Measurements from ENCODE around the gene TRIM45.
"Not testable (repeated sequence)": the region's sequence is repeated elsewhere in the genome, so short reads cannot be mapped to it uniquely, and the experiment has no call there.

Gene TRIM45, protein sequence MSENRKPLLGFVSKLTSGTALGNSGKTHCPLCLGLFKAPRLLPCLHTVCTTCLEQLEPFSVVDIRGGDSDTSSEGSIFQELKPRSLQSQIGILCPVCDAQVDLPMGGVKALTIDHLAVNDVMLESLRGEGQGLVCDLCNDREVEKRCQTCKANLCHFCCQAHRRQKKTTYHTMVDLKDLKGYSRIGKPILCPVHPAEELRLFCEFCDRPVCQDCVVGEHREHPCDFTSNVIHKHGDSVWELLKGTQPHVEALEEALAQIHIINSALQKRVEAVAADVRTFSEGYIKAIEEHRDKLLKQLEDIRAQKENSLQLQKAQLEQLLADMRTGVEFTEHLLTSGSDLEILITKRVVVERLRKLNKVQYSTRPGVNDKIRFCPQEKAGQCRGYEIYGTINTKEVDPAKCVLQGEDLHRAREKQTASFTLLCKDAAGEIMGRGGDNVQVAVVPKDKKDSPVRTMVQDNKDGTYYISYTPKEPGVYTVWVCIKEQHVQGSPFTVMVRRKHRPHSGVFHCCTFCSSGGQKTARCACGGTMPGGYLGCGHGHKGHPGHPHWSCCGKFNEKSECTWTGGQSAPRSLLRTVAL

DNA sequence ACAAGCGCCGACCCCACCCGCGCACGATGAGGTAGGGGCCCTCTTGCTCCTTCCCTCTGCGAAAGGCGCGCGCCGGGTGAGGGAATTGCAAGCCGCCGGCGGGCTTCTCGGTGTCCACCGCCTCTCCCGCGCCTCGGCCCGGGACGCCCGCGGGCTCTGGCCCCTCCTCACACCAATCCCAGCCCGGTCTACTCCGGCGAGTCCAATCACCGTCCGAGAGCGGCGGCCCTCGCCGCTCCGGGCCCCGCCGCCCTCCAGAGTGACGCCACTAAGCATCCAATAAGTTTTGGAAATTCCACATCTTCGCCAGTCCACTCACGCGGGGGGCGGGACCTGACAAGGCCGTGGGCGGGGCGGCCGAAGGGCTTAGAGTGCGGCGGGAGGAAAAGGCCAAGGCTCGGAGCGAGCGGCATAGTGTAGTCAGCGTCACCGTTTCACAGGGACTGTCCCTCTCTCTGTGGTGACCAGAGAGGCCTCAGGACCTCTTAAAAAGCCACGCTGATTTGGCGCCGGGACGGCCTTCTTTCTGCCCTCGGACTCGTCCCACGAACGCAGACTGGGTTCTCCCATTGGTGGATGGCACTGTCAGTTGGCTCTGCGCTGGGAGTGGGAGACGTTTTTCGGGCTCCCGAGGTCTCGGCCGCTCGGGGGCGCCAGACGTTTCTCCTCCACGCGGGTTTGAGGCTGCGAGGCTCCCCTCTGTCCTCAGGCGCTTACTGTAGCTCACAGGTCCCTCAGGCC is at the start of gene TRIM45:
Gene TRIM45, minus strand, starts transcription at position 161 of the 741 bp plus-strand sequence. CDS start 548 bp downstream, outside the sequence.
- DNase-seq, result peak; percentile 89 to 93

DNA sequence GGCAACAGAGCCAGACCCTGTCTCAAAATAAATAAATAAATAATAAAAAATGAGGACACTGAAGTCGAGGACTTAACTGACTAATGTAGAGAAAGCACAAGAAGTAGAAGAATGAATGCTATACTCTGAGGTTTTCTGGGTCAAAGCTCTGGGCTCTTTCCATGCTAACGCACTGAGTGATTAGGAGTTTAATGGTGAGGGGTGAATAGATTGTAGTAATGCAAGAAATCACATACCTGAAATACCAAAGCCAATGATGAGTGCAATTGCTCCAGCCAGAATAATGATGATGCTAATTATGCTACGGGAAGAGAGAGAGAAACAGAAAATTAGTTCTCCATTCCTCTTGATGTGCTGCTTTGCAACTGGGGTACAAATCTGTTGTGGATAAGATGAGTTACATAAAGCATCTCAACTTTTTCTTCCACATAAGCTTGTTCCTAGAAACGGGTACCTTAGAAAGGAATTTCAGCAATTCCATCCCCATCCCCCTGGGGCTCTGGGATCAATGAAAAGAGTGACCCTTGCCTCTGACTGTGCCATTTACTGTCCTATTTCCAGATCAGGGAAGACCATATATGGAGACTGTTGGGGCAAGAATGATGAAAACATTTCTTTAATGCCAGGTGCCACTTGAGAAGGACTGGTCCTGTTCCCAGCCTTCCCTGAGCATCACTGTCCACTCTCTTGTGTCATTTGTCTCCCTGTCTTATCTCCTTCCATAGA is 48.5 kb upstream of the TRIM45 start:
- DNase-seq, result no peak

DNA sequence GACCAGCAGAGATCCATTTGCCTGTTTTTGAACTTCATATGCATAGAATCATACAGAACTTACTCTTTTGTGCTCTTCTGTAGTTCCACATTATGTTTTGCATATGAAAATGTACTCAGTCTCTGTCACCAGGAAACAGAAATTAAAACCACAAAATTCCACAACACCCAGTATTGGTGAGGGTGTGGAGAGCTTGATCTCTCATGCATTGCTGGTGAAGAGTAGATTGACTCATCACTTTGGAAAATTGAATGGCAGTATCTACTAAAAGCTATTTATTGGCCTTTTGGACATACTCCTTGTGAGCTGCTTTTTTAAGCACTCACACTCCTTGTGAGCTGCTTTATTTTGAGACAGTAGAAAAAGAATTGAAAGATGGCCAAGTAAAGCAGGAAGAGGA is 45.9 kb upstream of the TRIM45 start:
- DNase-seq, result no peak

DNA sequence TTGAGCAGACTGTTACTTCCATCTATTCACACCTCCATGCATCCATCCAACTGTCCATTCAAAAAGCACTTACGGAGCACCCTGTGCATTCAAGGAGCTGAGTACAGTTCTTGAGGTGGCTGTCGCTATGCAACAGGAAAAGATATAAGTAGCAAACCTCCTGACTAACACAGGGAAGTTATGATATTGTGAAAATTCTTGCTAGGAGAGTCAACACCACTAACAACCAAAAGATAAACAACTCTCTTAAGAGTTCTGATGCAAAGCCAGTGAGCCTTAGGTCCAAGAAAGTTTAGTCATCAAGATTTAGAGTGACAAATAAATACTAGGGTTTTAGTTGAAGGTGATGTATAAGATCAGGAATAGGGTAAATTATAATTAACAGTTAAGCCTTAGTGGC is 44.5 kb upstream of the TRIM45 start:
- no peak for DNase-seq

DNA sequence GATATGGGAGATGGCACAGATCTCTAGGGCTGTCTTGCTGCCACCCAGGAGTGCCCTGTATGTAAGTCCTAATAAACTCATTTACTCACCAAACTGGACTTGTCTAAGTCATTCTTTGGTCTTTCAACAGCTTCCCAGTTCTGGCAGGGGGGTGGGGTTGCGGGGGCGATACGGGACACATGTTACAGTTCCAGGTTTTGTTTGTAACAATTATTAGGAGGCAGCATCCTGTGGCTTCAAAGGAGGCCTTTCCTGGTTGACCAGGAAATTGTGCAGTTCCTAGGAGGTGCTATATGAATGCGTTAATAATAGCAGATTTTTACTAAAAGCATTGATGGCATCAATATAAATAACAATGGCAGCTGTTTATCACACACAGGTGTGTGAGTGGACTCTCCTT is 42.7 kb upstream of the TRIM45 start:
- no peak for DNase-seq

DNA sequence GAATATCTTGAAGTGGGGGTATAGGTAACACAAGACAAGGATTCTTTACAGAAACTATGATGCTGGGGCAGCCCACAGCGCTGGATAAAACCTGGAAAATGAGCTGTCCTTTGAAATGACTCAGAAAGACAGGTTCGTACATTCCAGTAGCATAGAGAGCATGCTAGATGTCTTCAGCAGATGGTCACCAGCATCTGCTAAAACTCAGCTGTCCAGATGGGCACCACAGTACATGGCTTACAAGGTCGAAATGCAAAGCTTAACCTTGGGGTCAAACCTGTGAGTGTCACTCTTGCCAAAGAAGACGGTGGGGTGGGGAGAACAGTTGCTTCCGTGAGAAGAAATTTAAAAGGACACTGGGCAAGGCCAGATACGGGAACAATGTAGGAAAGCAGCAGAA is 41.3 kb upstream of the TRIM45 start:
- no peak for DNase-seq

DNA sequence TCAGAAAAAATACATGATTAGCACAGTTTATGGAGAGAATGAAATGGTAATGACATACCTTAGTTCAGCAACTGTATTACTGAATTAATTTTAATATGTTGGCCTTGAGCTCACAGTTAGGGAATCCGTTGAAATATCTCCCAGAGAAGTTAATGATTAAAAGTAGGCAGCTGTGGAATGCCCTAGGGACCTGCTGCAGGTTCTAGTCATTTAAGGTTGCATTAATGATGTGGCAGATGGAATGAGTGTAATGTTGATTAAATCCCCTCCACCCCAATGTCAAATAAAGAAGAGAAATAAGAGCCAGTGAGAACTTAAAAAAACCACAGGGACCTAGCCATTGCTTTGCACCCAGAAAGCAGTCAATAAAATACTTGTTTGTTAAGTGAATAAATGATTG is 40.3 kb upstream of the TRIM45 start:
- no peak for DNase-seq

DNA sequence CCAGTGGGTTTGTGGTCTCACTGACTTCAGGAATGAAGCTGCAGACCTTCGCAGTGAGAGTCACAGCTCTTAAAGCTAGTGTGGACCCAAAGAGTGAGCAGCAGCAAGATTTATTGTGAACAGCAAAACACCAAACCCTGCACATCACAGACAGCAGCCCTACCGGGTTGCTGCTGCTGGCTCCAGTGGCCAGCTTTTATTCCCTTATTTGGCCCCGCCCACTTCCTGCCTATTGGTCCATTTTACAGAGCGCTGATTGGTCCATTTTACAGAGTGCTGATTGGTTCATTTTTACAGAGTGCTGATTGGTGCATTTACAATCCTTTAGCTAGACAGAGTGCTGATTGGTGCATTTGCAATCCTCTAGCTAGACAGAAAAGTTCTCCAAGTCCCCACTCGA is 29.8 kb upstream of the TRIM45 start:
- not testable (repeated sequence) for DNase-seq

DNA sequence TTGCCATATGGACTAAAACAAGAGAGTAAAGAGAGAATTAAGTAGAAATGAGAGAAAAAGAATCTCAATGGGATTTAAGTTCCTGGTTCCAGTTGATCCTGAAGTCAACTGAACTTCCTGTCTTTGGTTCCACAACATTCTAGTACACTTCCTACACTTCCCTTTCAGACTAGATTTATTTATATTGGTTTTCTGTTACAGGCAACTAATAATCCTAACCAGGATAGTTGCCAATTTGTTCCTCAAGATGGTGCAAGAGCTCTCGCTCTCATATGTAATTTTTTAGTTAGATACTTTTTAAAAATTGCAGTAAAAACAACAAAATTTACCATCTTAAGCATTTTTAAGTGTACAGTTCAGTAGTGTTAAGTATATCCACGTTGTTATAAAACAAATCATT is 28.8 kb upstream of the TRIM45 start:
- no peak for DNase-seq

DNA sequence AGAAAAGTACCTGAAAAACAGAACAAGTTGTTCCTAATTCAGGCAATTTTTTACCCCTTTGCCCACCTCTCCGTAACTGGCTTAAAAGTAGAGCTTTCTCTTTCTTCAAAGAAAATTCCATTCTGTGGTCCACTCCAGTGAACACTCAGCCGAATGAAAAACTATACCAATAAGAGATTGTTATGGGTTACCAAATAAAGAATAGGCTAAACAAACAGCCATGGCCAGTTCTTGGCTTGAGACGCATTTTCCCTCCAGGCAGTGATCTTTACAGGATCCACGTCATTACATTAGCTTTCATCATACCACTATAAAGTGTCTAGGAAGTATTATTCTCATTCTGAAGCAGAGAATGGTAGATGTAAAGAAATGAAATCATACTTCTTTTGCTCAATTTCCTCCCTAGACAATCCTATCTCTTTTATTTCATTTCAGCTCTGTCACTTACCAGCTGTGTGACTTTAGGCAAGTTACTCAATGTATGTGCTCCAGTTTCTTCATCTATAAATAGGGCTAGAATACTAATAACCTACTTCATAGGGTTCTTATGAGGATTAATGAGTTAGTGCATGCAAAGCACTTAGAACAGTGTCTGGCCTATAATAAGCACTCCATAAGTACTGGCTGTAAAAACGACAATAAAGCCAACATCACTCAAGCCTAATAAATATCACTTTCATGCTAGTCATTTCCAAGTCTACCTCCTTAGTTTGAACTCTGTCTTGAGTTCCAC is 26.5 kb upstream of the TRIM45 start:
- no peak for DNase-seq

DNA sequence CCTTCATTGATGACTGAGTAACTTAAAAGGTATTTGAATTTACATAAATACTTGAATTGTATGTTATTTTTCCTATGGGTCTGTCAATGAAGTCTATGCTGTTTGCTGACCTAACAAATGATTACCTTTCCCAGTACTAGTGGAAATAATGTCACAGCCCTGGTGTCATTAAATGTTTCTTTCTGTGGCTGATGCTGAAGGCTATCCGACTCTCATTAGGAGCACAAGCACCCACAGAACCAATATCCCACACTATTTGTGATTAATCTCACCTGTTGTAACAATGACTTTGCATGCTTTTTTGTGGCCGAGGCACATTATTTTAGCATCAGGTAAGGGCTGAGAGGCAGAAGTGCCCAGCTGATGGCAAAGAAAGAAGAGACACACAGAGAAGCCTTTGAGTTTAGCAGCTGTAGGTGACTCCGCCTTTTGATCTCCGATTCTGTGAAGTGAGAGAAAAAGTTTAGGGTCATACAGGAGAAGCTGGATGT is 25.8 kb upstream of the TRIM45 start:
- DNase-seq, result no peak

DNA sequence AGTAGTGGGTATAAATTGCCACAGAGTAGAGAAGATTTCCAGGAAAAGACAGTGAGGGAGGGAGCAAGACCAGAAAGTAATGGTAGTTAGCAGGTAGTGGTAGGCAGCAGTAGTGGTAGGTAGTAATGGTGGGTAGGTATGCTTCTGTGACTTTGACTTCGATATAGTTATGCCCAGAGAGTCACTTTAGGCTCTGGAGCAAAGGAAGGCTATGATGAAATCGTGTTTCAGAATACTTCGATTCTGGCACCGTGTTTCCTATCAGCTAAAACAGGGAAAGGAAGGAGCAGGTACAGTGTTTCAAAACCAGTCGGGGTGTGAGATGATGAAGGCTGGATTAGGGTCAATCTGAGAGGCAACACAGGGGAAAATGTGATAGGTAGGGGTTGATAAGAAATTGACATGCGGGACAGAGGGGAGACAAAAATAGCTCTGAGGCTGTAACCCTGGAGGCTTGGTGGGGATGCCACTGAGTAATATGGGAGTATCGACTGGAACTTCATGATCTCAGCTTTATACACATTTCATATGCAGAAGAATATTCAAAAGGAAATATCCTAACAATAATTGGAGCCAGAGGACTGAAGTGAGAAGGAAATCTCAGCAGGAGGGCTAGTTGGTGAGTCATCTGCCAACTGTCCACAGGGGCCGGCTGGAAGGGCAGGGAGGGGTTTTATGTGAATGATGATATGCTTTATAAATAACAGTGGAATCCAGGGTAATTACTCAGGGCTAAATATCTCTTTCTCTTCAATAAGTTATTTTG is 25.2 kb upstream of the TRIM45 start:
- no peak for DNase-seq

DNA sequence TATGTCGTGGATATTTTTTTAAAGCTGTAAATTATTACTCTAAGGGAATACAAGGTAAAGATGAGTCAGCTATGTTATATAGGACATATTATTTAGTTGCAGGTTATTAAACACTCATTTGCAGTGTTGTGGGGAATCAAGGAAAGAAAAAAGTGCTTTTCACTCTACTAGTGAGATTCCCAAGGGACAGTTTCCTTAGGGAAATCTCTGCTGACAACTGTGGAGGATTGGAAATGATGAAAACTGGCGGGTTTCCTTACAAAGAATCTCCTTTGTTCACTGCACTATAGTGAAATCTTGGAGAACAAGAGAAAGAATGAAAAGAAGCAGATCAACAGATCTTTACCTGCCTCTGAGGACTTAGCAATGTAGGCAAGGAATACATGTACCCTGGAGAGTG is 24.5 kb upstream of the TRIM45 start:
- no peak for DNase-seq

DNA sequence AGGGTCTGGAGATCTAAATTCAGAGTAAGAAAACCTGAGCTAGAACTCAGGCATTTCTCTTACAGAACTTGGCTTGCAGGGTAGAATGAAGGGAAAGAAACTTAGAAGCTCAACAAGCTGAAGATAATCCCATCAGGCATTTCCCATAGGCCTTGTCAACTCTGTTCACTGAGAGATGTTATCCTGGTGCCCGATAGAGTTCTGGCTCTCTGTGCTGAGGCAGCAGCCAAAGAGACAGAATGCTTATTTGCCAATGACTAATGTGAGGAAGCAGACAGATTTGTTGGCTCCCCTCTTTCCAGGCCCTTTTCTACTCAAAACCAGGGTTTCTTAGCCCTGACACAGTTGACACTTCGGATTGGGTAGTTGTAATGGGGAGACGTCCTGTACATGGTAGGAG is 22.3 kb upstream of the TRIM45 start:
- no peak for DNase-seq

DNA sequence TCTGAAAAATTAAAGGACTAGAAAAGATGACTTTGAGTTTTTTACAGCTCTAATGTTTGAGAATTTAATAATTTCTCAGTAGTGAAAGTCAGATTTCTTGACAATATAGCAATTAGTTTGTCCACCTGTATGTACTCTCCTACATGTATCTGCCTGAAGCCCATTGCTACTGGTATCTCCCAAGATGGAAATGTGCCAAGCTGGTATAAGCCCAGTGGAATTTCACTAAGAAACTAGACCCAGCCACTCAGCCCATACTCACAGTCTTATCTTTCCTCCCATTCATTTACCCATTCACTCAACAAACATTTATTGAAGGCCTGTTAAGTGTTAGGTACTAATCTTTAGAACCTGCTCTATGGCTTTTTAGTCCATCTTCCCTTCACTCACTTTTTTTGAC is 21.6 kb upstream of the TRIM45 start:
- no peak for DNase-seq

DNA sequence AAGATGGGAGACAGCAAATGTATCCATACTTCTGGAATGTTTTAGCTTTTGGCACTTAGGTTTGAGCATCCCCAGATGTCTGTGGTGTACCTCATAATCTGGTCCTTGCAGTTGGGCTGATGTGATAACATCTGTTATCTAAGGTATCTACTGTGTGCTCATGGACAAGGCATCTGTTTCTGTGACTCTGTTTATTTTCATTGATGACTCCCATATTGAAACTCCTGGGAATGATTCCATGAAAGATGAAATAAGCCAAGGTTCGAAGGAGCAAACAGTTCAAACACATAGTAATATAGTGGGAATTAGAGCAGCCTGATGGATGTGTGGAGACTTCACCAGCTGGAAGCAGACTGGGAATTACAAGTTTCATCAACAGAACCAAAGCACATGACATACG is 20.7 kb upstream of the TRIM45 start:
- no peak for DNase-seq

DNA sequence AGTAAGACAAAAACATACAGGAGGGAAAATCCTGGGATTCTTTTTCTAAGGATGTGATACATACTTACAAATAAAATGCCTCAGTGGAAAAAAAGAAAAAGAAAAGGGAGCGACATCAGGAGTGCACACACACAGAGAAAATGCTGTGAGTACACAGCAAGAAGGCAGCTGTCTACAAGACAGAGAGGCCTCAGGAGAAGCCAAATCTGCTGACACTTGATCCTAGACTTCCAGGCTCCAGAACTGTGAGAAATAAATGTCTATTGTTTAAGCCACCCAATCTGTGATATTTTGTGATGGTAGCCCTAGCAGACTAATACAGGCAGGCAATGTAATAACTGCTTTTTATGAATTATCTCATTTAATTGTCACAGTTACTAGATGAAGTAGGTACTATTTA is 17.0 kb upstream of the TRIM45 start:
- no peak for DNase-seq

DNA sequence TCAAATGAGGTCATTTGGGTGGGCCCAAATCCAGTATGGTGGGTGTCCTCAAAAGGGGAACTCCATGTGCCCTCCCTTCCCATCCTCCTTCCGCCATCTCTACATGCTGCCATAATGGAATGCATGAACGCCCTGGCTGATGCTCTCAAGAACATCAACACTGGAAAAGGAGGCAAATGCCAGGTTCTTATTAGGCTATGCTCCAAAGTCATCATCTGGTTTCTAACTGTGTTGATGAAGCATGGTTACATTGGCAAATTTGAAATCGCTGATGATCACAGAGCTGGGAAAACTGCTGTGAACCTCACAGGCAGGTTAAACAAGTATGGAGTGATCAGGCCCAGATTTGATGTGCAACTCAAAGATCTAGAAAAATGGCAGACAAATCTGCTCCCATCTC is 16.6 kb upstream of the TRIM45 start:
- DNase-seq, result no peak

DNA sequence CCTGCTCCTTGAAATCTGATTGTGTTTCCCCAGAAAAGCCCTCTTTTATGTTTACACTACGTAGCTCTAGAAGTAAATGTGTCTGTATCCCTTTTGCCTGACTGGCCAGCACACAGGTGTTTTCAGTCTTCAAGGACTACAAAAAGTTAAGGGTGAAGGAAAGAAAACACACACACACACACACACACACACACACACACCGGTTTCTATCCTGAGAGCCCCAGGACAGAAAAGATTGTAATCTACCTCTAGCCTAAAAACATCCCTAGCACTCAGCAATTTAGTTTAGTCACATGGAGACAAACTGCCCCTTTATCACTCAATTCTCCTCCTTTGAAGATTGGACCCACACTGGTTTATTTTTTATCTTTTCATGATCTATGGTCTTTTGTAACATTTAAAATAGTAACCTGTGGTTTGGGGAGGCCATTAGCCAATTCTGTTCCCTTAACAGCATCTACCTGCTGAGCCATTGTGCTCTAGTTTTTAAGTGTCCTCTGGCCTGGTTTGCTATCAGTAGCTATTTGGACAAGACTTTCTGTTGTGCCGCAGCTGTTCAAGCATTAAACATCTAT is 15.8 kb upstream of the TRIM45 start:
- no peak for DNase-seq

DNA sequence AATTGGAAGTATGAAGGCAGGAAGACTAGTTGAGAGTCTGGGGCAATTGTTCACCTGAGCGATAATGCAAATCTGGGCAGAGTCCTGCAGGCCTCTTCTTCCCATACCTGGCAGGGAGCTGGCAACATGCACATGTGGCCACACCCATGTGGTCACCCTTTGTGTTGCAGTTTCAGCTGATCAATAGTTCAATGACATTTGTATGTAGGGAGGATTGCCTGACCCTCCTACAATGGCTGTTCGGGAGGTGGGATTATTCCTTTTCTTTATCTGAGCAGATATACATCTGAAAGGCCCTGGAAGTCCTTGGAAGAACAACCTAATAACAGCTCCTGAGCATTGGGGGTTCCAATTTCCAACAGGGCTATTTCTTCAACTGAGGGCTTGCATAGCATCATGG is 15.2 kb upstream of the TRIM45 start:
- DNase-seq, result no peak

DNA sequence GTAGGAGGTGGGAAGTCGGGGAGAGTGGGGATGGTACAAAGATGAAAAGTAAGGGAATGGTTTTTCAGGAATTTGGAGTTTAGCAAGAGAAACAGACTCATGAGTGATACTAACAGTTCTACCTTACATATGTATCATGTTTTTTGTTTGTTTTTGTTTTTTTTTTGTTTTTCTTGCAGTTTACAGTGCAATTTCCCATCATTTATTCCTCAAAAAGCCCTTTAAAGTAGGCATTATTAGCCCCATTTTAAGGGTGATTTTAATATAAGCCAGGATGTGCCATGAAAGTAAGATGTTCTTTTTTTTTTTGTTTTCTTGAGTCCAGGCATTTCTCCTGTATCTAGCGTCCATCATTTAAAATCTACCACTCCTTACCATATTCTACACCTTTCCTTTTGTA is 13.8 kb upstream of the TRIM45 start:
- DNase-seq, result no peak
